Colonic mucosa (tissue), 4 donors: Measurements from ENCODE around the gene DOCK10. TPM values are rescaled to one million over a fixed set of nuclear protein-coding genes. Genes with fewer than 3 reads are reported as not detected.

Experiments used
- DNase-seq: peaks from one replicate; pipeline ENCODE4 v3.0.0-alpha.2; 2020
- H3K27ac ChIP-seq: fragments of 200-600 bp; one replicate; pipeline ENCODE4 v1.8.0; 2021
- H3K27me3 ChIP-seq: fragments of 200-600 bp; one replicate; pipeline ENCODE4 v1.8.0; 2021
- H3K36me3 ChIP-seq: fragments of 200-600 bp; one replicate; pipeline ENCODE4 v1.8.0; 2021
- H3K4me1 ChIP-seq: fragments of 200-600 bp; one replicate; pipeline ENCODE4 v1.8.0; 2021; ENCODE audit warnings: mild to moderate bottlenecking
- H3K4me3 ChIP-seq: fragments of 200-600 bp; one replicate; pipeline ENCODE4 v1.8.0; 2021
- H3K9ac ChIP-seq, 2 donors: one replicate each; pipeline ENCODE4 v1.7.0; 2013; ENCODE audit warnings: control low read depth in 2 of 2, low read depth in 2 of 2, low read length in 2 of 2
- H3K9me3 ChIP-seq: fragments of 200-600 bp; one replicate; pipeline ENCODE4 v1.8.0; 2021
- intact Hi-C: fragments of 100-400 bp; cut with DNase I; formaldehyde crosslinking; loops from one replicate; pipeline ENCODE4 v1.14.1; 2022
- total RNA-seq, 2 donors: library from RNA; stranded (reverse); fragmentation: NEBNext Ultra II Directional in 1 of 2; extraction: Animal tissue kit (Norgen Biotek cat#: 25700) in 1 of 2; gene quantifications; one replicate each; pipeline ENCODE4 v1.2.1, GENCODE V29; 2021
- TF ChIP-seq, protein P1 (sequence below): fragments of 200-600 bp; IDR thresholded peaks from one replicate; pipeline ENCODE4 v1.8.0; 2022; ENCODE audit warnings: antibody characterized with exemption, mild to moderate bottlenecking
- donor health status: healthy.
- donor health status: DM: no; HTN: no; CAD: no.
- donor health status: DM: no; HTN: no; CAD: no.

The DOCK10 gene
- total RNA-seq, 2 donors from 2014 or later, result 13.5 to 17.4 TPM

DNA sequence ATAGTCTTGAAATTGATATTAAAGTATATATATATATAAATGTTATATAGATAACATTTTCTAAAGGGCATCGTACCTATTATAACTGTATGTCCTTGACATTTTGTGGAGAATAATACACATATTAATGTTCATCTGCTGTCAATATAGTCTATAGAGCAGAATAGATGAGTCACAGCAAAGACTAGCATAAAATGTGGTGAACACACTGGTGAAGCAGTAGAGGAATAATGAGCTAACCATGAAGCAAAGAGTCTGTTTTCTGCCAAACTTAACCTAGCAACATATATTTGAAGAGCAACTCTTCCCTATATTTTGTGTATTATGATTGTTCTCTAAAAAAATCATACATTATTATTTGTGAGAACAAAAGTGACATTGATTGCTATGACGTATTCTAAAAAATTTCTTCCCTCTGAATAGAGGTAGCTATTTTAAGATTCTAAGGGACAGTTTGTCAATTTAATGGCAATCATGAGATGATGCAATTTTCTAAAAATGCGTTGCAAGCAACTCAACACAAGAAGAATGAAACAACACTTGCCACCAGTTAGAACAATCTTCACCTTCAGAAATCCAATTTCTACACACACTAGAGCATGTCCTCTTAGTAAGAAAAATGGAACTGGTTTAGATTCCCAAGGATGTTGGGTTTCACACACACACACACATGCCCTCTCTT is 22.0 kb downstream of the DOCK10 start:
- Histone ChIP-seq H3K9ac (no peak overlapping the region), H3K36me3 (no peaks in the 10 kb centered on the region), H3K9me3 (no peaks in the 10 kb centered on the region), H3K4me3 (no peak overlapping the region), H3K4me1 (no peaks in the 10 kb centered on the region), H3K27ac (no peak overlapping the region), H3K27me3 (no peaks in the 10 kb centered on the region)
- DNase-seq, result no peak
- TF ChIP-seq, protein P1, sequence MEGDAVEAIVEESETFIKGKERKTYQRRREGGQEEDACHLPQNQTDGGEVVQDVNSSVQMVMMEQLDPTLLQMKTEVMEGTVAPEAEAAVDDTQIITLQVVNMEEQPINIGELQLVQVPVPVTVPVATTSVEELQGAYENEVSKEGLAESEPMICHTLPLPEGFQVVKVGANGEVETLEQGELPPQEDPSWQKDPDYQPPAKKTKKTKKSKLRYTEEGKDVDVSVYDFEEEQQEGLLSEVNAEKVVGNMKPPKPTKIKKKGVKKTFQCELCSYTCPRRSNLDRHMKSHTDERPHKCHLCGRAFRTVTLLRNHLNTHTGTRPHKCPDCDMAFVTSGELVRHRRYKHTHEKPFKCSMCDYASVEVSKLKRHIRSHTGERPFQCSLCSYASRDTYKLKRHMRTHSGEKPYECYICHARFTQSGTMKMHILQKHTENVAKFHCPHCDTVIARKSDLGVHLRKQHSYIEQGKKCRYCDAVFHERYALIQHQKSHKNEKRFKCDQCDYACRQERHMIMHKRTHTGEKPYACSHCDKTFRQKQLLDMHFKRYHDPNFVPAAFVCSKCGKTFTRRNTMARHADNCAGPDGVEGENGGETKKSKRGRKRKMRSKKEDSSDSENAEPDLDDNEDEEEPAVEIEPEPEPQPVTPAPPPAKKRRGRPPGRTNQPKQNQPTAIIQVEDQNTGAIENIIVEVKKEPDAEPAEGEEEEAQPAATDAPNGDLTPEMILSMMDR, result no peak
- intact Hi-C loops, result no loop called here

DNA sequence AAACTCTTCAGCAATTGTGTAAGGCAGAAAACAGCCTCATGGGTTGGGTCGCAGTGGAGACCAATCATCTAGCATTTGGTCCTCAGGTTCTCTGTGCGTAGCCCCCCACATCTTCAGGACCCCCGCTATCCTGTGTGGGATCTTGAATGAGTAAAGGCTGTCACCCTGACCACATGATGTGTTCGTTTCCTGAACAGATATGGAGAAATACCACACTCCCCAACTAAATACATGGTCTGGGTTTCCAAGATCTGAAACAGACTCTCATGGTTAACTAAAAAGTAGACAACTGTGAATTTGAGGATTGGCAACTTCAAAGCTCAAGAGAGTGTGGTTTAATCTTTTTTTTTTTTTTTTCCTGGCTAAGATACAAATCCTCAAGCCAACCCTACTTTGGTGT is 23.2 kb downstream of the DOCK10 start:
- DNase-seq, result no peak
- H3K36me3 ChIP-seq, result no peaks in the 10 kb centered on the region
- H3K9me3 ChIP-seq, result no peaks in the 10 kb centered on the region
- no peaks in the 10 kb centered on the region for H3K4me1 ChIP-seq
- H3K9ac ChIP-seq, result no peak overlapping the region
- no peak overlapping the region for H3K27ac ChIP-seq
- TF ChIP-seq, protein P1, result no peak
- no peak overlapping the region for H3K4me3 ChIP-seq
- intact Hi-C loops, result no loop called here
- H3K27me3 ChIP-seq, result no peaks in the 10 kb centered on the region

DNA sequence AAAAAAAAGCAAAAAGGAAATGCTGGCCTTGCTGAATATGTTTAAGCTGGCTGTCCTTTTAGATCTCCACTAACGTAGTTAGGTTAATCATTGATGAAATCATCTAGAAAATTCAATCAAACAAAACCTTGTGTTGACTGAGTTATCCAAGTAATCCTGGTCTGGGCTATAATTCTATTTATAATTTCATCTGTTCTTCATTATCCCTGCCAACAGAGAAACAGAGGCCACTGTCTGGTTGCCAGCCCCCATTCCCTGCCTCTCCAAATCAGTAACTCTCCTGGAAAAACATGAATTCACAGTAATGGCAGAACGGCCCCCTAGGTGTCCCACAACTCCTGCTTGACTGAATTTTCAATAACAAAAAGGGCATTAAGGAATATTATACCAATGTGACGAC is 24.6 kb downstream of the DOCK10 start:
- DNase-seq, result no peak
- Histone ChIP-seq H3K27ac (no peak overlapping the region), H3K36me3 (no peaks in the 10 kb centered on the region), H3K4me1 (no peaks in the 10 kb centered on the region), H3K9ac (no peak overlapping the region), H3K4me3 (no peak overlapping the region), H3K9me3 (no peaks in the 10 kb centered on the region), H3K27me3 (no peaks in the 10 kb centered on the region)
- TF ChIP-seq, protein P1, result no peak
- intact Hi-C loops, result no loop called here

DNA sequence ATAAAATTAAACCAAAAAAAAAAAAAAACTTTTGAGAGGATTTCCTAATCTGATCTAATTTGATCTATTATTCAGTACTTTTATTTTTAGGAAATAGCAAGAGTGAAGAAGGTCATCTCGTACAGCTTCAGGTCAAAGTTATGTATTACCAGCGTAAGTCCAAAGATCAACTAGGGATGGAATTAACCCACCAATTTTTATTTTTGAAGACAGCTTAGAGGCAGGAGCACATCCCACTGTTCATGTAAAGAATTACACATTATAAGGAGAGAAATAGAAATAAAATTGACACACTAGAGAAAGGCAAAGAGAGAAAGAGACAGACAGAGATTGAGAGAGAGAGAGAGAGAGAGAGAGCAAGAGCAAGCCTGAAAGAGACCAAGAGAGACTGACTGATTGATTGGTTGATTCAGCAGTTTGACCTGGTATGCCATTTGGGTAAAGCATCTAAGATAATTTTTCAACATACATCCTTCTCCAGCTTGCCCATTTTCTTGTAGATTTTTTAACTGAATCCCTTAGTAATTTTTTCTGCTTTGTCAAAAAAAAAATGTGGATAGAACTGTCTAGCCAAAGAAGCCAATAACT is 25.1 kb downstream of the DOCK10 start:
- intact Hi-C loops, result no loop called here
- no peaks in the 10 kb centered on the region for H3K36me3 ChIP-seq
- TF ChIP-seq, protein P1, result no peak
- no peaks in the 10 kb centered on the region for H3K27me3 ChIP-seq
- H3K4me3 ChIP-seq, result no peak overlapping the region
- H3K4me1 ChIP-seq, result no peaks in the 10 kb centered on the region
- H3K27ac ChIP-seq, result no peak overlapping the region
- H3K9ac ChIP-seq, result no peak overlapping the region
- no peaks in the 10 kb centered on the region for H3K9me3 ChIP-seq
- DNase-seq, result no peak

DNA sequence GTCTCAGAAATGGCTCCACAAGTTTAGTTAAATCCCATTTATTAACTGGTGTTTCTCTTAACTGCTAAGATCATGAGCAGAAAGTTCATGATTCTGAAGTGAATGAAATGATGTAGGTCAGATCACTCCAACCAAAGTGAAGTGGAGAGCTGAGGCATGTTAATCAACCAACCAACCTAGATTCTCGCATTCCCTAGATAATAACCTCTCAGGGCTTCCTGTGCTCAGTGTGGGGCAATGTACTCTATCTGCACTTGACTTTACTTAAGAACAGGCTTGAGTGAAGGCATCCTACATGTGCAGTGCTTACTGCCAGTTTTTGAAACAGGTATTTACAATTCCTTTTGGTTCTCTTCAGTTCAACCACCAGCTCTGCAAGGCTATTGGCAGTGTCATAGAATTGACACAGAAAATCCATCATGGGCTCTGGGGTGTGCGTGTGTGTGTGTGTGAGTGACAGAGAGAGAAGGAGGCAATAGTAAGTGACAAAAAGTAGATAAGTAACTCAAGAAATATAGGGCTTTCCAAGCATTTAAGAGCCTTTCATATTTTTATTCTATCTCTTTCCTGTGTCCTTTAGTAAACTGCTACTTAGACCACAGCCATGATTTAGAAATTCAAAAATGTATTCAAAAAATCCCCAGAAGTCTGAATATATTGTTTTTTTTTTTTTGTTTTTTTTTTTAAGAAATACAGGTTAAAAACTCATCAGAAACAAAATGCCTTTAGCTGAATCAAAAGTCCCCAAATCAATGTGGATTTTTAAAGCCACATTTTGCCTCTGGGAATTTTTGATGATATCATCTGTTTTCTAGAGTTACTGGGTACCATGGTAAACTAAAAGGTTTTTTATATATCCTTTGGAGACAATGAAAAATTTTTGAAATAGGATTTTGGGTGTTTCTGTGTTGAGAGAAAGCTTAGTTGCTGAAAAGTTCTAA is 28.6 kb downstream of the DOCK10 start:
- Histone ChIP-seq H3K9ac (no peak overlapping the region), H3K27me3 (no peaks in the 10 kb centered on the region), H3K4me1 (no peaks in the 10 kb centered on the region), H3K9me3 (no peaks in the 10 kb centered on the region), H3K4me3 (no peak overlapping the region), H3K36me3 (no peaks in the 10 kb centered on the region), H3K27ac (no peak overlapping the region)
- TF ChIP-seq, protein P1, result no peak
- DNase-seq, result no peak
- intact Hi-C loops, result no loop called here
